ENCODE results near the gene SLC6A19. TPM values are rescaled to one million over a fixed set of nuclear protein-coding genes. Genes with fewer than 3 reads are reported as not detected.

SLC6A19 gene
- total RNA-seq, 2 donors from 2014 or later, result not detected

DNA sequence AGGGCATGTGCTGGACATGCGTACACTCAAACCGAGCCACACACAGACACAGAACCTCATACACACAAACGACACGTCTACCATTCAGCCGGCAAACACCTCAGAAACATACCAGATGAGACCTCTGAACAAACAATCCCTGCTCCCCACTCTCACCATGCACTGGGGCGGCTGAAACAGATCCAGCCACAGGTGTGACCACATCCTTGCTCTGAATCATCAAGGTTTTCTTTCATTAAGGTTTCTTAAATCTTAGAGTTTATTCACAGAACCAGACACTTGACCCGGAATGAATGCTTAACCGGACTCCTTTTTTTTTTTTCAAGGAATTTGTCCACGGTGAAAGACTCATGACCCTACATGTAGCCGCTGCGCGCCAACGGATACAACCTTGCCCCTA, 67.3 kb downstream of the SLC6A19 start:
- DNase-seq (ENCODE audit: low spot score), result no peak
- TF ChIP-seq, protein P1, sequence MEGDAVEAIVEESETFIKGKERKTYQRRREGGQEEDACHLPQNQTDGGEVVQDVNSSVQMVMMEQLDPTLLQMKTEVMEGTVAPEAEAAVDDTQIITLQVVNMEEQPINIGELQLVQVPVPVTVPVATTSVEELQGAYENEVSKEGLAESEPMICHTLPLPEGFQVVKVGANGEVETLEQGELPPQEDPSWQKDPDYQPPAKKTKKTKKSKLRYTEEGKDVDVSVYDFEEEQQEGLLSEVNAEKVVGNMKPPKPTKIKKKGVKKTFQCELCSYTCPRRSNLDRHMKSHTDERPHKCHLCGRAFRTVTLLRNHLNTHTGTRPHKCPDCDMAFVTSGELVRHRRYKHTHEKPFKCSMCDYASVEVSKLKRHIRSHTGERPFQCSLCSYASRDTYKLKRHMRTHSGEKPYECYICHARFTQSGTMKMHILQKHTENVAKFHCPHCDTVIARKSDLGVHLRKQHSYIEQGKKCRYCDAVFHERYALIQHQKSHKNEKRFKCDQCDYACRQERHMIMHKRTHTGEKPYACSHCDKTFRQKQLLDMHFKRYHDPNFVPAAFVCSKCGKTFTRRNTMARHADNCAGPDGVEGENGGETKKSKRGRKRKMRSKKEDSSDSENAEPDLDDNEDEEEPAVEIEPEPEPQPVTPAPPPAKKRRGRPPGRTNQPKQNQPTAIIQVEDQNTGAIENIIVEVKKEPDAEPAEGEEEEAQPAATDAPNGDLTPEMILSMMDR (IDR thresholded peaks at IDR 0.05), result no peak
- H3K36me3 ChIP-seq, result no peaks in the 10 kb centered on the region

DNA sequence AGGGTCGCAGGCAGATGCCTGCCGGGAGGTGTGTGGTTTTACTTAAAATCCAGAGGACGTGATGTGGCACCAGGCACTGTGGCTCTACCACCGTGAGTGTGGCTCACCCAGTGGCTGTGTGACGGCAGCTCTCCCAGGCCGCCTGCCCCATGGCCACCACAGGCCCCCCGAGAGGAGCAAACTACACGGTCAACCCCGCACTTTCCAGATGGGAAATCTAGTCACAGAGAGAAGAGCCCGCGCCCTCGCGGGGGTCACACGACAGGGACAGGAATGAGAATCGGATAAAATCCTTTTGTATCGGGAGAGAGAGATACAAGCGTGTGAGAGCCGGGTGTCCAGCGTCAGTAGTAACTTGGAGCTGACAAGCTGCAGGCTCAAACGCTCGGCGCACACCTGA, 69.0 kb downstream of the SLC6A19 start:
- no peaks in the 10 kb centered on the region for H3K9me3 ChIP-seq
- H3K27me3 ChIP-seq, result no peaks in the 10 kb centered on the region
- no peak overlapping the region for H3K4me3 ChIP-seq
- H3K4me1 ChIP-seq, result no peaks in the 10 kb centered on the region
- no peak for DNase-seq (ENCODE audit: low spot score)
- no peak overlapping the region for H3K27ac ChIP-seq
- TF ChIP-seq, protein P1 (IDR thresholded peaks at IDR 0.05), result no peak
- H3K36me3 ChIP-seq, result no peaks in the 10 kb centered on the region

More for the DNA sequence above, 67.3 kb downstream of the SLC6A19 start:
- Histone ChIP-seq H3K4me1 (no peaks in the 10 kb centered on the region), H3K27me3 (no peaks in the 10 kb centered on the region), H3K9me3 (peaks cover 0 to 1% of the 10 kb centered on the region in 2 donors), H3K4me3 (no peak overlapping the region), H3K27ac (no peak overlapping the region)

DNA sequence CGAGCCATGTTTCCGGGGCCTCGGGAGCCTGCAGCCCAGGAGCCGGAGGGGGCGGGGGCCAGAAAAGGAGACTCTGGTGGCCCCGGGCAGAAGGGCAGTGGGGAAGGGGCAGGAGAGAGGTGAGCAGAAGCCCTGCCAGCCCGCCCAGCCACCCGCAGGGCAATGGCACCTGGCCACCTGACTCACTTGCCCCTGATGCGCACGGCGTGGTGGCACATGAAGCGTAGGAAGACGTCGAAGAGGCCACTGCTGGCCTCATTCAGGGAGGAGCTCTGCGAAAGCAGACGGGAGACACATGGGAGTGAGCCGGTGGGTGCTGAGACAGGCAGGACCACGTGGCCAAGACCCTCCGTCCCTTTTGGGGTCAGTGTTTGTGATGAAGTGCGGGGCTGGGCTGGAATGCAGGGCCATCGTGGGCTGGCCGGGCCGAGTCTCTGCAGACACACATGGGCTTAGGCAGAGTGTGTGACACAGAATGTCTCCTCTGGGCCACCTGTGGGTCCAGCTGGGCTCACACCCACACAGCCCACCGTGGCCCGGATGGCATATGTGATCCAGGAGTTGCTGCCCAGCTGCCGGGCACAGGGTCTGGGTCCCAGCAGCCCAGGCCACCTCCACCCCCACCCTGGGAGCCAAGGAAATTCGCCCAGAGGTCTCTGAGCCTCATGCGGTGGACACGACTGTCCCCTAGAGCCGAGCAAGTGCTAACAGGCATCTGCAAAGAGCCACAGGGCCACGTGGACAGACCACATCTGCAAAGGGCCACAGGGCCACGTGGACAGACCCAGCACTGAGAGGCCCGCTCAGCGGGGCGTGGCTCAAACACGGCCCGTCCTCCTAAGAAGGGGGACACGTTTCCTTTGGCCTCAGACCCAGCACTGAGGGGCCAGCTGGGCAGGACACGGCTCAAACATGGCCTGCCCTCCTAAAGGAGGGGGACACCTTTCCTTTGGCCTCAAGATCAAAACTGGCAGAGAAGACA, 69.8 kb downstream of the SLC6A19 start:
- H3K36me3 ChIP-seq, result no peaks in the 10 kb centered on the region
- TF ChIP-seq, protein P1 (IDR thresholded peaks at IDR 0.05), result no peak
- no peaks in the 10 kb centered on the region for H3K9me3 ChIP-seq
- no peaks in the 10 kb centered on the region for H3K27me3 ChIP-seq
- H3K4me1 ChIP-seq, result no peaks in the 10 kb centered on the region
- H3K27ac ChIP-seq, result no peak overlapping the region
- no peak overlapping the region for H3K4me3 ChIP-seq
- DNase-seq (ENCODE audit: low spot score), result no peak

DNA sequence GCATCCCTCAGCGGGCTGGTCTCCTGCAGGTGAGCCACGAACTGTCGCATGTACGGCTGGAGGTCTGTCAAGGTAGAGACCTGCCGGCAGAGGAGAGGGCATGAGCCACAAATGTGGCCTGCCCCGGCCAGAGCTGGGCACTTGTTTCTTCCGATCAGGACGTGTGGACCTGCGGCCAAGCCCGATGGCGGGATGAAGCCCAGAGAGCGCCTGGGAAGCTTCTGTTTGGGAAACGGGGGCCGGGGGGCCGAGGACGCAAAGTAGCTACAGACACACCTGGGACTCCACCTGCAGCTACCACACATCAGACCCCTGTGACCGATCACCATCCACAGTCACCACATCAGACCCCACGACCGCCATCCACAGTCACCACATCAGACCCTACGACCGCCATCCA, 70.8 kb downstream of the SLC6A19 start:
- no peak overlapping the region for H3K27ac ChIP-seq
- no peak overlapping the region for H3K4me3 ChIP-seq
- TF ChIP-seq, protein P1 (IDR thresholded peaks at IDR 0.05), result no peak
- H3K4me1 ChIP-seq, result no peaks in the 10 kb centered on the region
- H3K9me3 ChIP-seq, result no peaks in the 10 kb centered on the region
- H3K36me3 ChIP-seq, result no peaks in the 10 kb centered on the region
- DNase-seq (ENCODE audit: low spot score), result no peak
- no peaks in the 10 kb centered on the region for H3K27me3 ChIP-seq

DNA sequence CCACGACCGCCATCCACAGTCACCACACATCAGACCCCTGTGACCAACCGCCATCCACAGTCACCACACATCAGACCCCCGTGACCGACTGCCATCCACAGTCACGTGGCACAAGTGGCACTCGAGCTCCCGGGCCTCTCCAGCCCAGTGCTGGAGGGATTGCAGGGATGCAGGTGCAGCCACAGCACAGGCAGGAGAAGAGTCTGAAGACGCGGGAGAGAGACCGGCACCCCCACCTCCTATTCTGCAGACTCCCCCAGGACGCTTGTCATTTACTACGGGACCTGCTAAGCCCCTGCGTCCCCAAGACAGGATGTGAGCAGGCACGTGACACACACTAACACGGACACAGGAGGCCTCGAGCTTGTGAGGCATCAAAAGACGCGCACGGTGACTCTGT, 72.3 kb downstream of the SLC6A19 start:
- no peaks in the 10 kb centered on the region for H3K9me3 ChIP-seq
- H3K4me3 ChIP-seq, result no peak overlapping the region
- TF ChIP-seq, protein P1 (IDR thresholded peaks at IDR 0.05), result no peak
- H3K4me1 ChIP-seq, result no peaks in the 10 kb centered on the region
- no peak for DNase-seq (ENCODE audit: low spot score)
- H3K36me3 ChIP-seq, result no peaks in the 10 kb centered on the region
- no peak overlapping the region for H3K27ac ChIP-seq
- H3K27me3 ChIP-seq, result no peaks in the 10 kb centered on the region

Measured in right atrium auricular region (tissue), 2 donors.